Retinal pigment epithelial cell (primary cell): ENCODE measurements around the gene DYNC2LI1.

ENCODE experiments used
- DNase-seq: peaks from one replicate; pipeline ENCODE4 v3.0.0-alpha.2; 2010; ENCODE audit warnings: low read depth
- H3K4me3 ChIP-seq: 2 replicates; pipeline ENCODE4 v1.5.1; 2011; ENCODE audit warnings: mild to moderate bottlenecking, low read length, control low read depth, moderate library complexity
- TF ChIP-seq, protein P1 (sequence below): conservative IDR thresholded peaks from 2 replicates; pipeline ENCODE4 v1.5.1; 2011; ENCODE audit warnings: low read depth, low read length, control low read depth, inconsistent platforms

Gene DYNC2LI1

DNA sequence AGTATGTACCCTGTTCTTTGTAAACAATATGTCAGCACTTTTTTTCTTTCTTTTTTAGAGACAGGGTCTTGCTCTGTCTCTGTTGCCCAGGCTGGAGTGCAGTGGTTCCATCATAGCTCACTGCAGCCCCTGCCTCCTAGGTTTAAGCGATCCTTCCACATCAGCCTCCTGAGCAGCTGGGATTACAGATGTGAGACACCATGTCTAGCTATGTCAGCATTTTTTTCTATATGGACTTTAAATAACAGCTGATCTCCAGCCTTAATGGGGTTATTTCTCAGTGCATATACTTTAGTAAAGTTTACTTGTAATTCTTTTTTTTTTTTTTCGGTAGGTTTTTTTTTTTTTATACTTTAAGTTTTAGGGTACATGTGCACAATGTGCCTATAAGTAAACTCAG, 38.2 kb downstream of the DYNC2LI1 start:
- H3K4me3 ChIP-seq = no peak overlapping the region
- TF ChIP-seq, protein P1, sequence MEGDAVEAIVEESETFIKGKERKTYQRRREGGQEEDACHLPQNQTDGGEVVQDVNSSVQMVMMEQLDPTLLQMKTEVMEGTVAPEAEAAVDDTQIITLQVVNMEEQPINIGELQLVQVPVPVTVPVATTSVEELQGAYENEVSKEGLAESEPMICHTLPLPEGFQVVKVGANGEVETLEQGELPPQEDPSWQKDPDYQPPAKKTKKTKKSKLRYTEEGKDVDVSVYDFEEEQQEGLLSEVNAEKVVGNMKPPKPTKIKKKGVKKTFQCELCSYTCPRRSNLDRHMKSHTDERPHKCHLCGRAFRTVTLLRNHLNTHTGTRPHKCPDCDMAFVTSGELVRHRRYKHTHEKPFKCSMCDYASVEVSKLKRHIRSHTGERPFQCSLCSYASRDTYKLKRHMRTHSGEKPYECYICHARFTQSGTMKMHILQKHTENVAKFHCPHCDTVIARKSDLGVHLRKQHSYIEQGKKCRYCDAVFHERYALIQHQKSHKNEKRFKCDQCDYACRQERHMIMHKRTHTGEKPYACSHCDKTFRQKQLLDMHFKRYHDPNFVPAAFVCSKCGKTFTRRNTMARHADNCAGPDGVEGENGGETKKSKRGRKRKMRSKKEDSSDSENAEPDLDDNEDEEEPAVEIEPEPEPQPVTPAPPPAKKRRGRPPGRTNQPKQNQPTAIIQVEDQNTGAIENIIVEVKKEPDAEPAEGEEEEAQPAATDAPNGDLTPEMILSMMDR = no peak
- DNase-seq = no peak

DNA sequence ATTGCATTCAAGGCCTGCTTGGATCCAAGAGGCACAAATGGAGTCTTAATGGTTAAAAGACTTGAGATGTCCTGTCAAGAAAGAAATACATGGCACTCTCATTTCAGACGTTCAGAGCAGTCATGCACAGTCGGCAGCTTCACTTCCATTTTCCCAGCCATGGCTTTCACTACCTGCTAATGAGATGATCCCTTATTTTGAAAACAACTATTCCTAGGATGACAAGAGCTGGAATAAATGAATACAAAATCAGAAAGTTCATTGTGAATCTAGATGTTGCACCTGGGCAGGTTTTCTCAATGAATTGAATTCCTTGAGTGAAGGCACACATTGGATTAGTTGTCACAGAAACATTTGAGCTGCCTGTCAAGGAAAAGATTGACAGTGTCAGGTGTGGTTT, 39.1 kb downstream of the DYNC2LI1 start:
- TF ChIP-seq, protein P1 = no peak
- H3K4me3 ChIP-seq = no peak overlapping the region
- DNase-seq = no peak

DNA sequence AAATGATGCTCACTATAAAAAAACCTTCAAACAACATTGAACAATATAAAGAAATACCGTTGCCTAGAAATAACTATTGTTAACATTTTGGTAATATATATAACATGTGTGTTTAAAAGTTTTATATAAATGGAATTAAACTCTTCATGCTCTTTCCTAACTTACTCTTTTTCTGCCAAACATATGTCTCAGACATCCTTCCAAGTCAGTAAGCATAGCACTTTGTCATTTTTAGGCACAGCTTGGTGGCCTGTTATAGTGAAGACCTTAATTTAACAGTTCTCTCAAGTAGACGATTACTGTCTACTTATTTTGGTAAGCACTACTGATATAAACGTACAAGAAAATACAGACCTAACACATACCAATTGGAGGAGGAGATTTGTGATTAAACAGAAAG, 40.9 kb downstream of the DYNC2LI1 start:
- no peak overlapping the region for H3K4me3 ChIP-seq
- no peak for DNase-seq
- TF ChIP-seq, protein P1 = no peak

DNA sequence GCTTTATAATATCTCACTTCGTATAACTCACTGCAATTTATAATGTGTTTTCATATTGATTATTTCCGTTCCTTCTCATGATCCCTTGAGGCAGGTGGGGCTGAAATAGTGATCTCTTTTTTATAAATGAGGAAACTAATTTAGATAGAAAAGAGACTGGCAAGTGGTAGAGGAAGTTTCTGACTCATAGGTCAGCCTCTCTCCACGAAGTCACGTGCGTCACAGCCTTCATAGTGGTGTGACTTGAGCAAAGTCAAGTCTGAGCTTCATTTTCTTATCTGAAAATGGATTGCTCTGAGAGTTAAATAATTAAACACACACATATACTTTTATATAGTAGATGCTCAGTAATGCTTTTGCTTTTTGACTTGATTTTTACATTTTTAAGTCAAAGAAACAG, 44.9 kb downstream of the DYNC2LI1 start:
- TF ChIP-seq, protein P1 = no peak
- no peak overlapping the region for H3K4me3 ChIP-seq
- DNase-seq = peak; percentile 48

DNA sequence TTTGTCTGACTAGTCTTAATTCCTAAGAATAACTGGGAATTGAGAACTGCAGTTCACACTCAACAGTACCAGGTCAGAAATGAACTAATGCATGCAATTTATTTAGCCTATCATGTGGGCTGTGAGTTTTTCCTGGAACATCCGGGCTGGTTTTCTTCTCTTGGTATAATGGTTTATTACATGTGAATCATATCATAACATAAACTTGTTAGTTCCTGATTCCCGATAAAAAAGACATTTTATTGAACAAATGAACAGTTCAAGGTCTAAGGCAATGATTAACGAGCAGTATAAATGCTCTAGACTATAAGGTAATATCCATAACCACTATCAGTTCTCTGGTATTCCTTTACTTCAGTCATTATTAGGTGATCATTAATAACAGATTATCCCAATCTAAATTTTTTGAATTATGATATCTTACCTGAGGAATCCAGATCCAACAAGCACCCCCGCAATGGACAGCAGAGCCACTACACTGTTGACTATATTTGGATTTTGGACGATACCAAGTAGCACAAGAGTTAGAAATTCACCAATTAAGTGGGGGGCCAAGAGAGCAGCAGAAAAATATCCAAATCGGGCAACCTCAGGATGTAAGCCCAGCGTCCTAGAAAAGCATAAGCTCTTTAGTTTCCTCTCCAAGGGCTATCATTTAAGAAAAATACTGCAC, 45.8 kb downstream of the DYNC2LI1 start:
- TF ChIP-seq, protein P1 = no peak
- no peak overlapping the region for H3K4me3 ChIP-seq

DNA sequence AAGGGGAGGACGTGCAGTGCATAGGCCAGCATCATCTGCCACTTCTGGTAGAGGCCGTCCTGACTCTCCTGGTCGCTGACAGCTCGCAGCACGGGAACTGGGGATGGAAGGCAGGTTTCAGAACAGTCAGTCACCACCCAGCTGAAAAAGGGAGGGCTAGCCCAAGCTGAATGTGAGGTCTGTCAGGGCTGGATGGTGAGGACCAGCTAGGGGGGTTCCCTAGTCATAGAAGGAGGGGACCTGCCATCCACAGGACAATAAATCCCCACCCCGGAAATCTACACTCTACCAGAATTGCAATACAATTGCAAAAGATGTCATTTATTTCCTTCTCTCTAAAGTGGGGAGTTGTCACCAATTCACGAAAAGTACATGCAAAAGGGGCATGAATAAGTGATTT, 49.0 kb downstream of the DYNC2LI1 start:
- H3K4me3 ChIP-seq = no peak overlapping the region
- TF ChIP-seq, protein P1 = no peak
- no peak for DNase-seq

More for the DNA sequence above, 45.8 kb downstream of the DYNC2LI1 start:
- no peak for DNase-seq

DNA sequence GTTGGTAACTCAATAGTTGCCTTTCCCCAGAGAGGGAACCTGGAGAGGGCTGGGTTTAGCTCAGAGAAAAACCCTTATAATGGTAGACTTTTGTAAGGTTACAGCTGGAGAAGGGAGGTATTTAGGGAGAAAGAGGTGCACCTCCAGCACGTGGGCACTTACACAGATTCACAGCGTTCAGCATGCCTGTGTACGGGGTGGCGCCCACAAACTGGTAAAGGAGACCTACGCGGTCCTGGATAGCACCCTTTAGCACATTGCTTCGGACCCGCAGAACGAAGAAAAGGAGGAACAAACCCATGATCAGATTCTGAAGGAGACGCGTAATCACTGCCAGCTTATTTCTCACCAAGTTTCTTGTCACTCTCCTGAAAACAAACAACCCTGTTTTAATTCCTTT, 49.9 kb downstream of the DYNC2LI1 start:
- H3K4me3 ChIP-seq = no peak overlapping the region
- TF ChIP-seq, protein P1 = no peak
- DNase-seq = no peak
